ENCODE data around the gene SPECC1L.
"Not testable (repeated sequence)": the region's sequence is repeated elsewhere in the genome, so short reads cannot be mapped to it uniquely, and the experiment has no call there.

The SPECC1L gene

DNA sequence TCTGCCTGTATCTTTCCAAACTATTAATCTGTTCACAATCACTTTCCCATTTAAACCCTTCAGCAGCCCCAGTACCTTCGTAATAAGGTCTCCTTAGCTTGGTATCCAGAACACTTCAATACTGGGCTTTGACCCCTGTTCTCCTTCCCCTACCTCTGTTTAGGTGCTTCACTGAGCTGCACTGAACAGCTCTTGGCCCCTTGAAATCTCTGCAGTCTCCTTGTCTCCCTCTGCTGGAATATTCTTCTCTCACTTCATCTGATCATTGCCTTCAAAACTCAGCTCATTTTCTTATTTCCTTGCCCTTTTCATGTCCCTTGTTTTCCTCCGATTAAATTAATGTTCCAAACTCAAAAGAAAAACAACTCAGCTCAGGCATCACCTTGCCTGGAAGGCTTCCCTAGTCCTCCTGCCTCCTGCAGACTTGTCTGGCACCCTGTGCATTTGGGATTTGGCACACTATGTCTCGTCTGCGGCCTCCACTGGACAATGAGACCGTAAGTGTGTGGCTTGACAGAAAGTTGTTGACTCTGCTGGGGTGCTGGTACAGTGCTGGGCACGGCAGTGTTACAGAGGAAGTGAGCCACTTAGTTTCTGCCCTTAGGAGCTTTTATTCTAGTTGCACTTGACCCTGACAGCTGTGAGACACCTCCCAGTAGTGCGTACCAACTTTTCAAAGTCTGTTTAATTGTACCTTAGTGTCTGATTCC is 4.2 kb downstream of the SPECC1L start:
- not testable (repeated sequence) for H3K27me3 ChIP-seq (ENCODE audit: insufficient read depth, low read depth); H2AFZ ChIP-seq (ENCODE audit: low read depth); H4K20me1 ChIP-seq (ENCODE audit: insufficient read depth); H3K4me3 ChIP-seq (IDR thresholded peaks at IDR 0.05; ENCODE audit: insufficient read depth, low read depth, low read length); H3K9ac ChIP-seq; H3K36me3 ChIP-seq (ENCODE audit: insufficient read depth)
- Histone ChIP-seq H3K27ac (peak overlapping the region; percentile 4; the same call in 1 of the 2 replicates), H3K4me1 (ENCODE audit: low read depth, poor library complexity, severe bottlenecking) (peaks cover 37% of the 10 kb centered on the region), H3K79me2 (ENCODE audit: insufficient read depth, low read depth) (peaks cover 53% of the 10 kb centered on the region), H3K4me2 (peak overlapping the region; percentile 10; the same call in 1 of the 2 replicates)
- TF ChIP-seq, protein P1, sequence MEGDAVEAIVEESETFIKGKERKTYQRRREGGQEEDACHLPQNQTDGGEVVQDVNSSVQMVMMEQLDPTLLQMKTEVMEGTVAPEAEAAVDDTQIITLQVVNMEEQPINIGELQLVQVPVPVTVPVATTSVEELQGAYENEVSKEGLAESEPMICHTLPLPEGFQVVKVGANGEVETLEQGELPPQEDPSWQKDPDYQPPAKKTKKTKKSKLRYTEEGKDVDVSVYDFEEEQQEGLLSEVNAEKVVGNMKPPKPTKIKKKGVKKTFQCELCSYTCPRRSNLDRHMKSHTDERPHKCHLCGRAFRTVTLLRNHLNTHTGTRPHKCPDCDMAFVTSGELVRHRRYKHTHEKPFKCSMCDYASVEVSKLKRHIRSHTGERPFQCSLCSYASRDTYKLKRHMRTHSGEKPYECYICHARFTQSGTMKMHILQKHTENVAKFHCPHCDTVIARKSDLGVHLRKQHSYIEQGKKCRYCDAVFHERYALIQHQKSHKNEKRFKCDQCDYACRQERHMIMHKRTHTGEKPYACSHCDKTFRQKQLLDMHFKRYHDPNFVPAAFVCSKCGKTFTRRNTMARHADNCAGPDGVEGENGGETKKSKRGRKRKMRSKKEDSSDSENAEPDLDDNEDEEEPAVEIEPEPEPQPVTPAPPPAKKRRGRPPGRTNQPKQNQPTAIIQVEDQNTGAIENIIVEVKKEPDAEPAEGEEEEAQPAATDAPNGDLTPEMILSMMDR (conservative IDR thresholded peaks at IDR 0.05; ENCODE audit: low read depth, low read length), result peak; percentile 40; the same call in 1 of the 2 replicates

DNA sequence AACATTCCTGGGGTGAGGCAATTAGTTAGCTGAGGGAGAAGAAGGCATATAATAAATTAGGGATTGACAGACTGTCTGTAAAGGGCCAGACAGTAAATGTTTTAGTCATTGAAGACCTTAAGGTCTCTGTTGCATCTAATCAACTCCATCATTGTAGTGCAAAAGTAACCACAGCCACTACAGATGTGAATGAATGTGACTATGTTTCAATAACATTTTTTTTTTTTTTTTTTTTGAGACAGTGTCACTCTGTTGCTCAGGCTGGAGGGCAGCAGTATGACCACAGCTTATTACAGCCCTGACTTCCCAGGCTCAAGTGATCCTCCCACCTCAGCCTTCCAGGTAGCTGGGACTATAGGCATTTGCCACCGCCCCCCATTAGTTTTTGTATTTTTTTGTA is 9.7 kb downstream of the SPECC1L start:
- H3K27me3 ChIP-seq (ENCODE audit: insufficient read depth, low read depth); H4K20me1 ChIP-seq (ENCODE audit: insufficient read depth); H3K4me3 ChIP-seq (IDR thresholded peaks at IDR 0.05; ENCODE audit: insufficient read depth, low read depth, low read length); H3K27ac ChIP-seq; H3K4me2 ChIP-seq; H3K36me3 ChIP-seq (ENCODE audit: insufficient read depth); H3K9ac ChIP-seq; H3K4me1 ChIP-seq (ENCODE audit: low read depth, poor library complexity, severe bottlenecking); H2AFZ ChIP-seq (ENCODE audit: low read depth): not testable (repeated sequence)
- H3K79me2 ChIP-seq (ENCODE audit: insufficient read depth, low read depth), result peaks cover 37% of the 10 kb centered on the region

DNA sequence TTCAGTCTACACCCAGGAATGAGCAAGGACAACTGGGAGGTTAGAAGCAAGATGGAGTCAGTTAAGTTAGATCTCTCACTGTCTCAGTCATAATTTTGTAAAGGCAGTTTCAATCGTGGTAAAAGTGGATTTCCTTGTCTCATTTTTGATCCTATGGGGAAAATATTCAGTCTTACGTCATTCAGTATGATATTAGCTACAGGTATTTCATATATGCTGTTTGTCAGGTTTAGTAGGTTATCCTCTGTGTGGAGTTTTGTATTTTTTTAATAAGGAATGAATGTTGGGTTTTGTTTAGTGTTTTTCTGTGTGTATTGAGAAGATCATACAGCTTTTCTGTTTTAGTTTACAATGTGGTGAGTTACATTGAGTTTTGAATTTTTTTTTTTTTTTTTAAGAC is 11.8 kb downstream of the SPECC1L start:
- no peak overlapping the region for H3K9ac ChIP-seq
- TF ChIP-seq, protein P1 (conservative IDR thresholded peaks at IDR 0.05; ENCODE audit: low read depth, low read length), result no peak
- H3K27me3 ChIP-seq (ENCODE audit: insufficient read depth, low read depth), result no peaks in the 10 kb centered on the region
- no peak overlapping the region for H3K4me2 ChIP-seq
- no peak overlapping the region for H2AFZ ChIP-seq (ENCODE audit: low read depth)
- H3K79me2 ChIP-seq (ENCODE audit: insufficient read depth, low read depth), result peaks cover 32% of the 10 kb centered on the region; the same call in 1 of the 2 replicates
- H3K4me1 ChIP-seq (ENCODE audit: low read depth, poor library complexity, severe bottlenecking), result no peaks in the 10 kb centered on the region
- H3K36me3 ChIP-seq (ENCODE audit: insufficient read depth), result no peaks in the 10 kb centered on the region
- H4K20me1 ChIP-seq (ENCODE audit: insufficient read depth), result no peaks in the 10 kb centered on the region
- no peak overlapping the region for H3K27ac ChIP-seq
- H3K4me3 ChIP-seq (IDR thresholded peaks at IDR 0.05; ENCODE audit: insufficient read depth, low read depth, low read length), result no peak overlapping the region

DNA sequence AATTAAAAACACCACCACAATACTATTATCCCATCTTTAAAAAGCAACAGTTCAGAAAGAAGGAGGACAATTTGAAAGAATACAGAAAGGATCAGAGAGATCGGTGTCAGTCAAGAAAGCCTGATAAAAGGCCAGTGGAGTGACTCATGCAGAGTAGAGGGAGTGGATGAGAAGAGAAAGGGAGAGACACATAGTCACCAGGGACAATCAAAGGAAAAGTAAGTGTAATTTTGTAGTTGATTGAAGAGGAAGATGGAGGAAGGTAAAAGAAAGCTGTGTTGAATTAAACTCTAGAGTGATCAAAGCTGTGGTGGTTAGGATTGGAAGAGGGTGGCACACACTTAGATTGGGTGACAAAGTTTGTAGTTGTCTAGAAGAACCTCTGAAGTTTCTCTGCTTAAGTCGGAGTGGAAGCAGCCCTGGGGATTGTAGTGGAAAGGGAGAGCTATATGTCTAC is 14.1 kb downstream of the SPECC1L start:
- Histone ChIP-seq H2AFZ (ENCODE audit: low read depth) (no peak overlapping the region), H3K9ac (no peak overlapping the region), H3K27me3 (ENCODE audit: insufficient read depth, low read depth) (no peaks in the 10 kb centered on the region), H3K4me3 (IDR thresholded peaks at IDR 0.05; ENCODE audit: insufficient read depth, low read depth, low read length) (no peak overlapping the region), H4K20me1 (ENCODE audit: insufficient read depth) (0 out of 2 replicates have a peak, but pooled peaks cover 3% of the 10 kb centered on the region), H3K36me3 (ENCODE audit: insufficient read depth) (no peaks in the 10 kb centered on the region), H3K4me2 (no peak overlapping the region), H3K27ac (no peak overlapping the region), H3K4me1 (ENCODE audit: low read depth, poor library complexity, severe bottlenecking) (peaks cover 16% of the 10 kb centered on the region), H3K79me2 (ENCODE audit: insufficient read depth, low read depth) (peaks cover 40% of the 10 kb centered on the region; the same call in 1 of the 2 replicates)
- TF ChIP-seq, protein P1 (conservative IDR thresholded peaks at IDR 0.05; ENCODE audit: low read depth, low read length), result no peak

DNA sequence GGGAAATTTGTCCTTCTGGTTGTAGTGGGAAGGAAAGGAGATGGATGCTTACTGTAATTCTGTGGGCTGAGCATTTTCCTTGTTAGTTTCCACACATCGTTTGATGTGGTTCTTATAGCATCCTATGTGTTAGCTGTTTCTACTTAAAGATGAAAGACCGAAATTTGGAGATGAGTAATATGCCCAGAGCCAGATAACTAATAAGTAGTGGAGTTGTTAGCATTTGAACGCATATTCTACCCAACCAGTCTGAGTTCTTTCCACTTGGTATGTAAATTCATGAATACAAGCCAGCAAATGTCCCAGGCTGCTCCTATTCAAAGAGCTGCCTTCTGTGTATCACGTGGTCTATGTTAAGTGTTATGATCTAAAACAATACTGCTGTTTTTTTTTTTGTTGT is 14.6 kb downstream of the SPECC1L start:
- Histone ChIP-seq H3K4me3 (IDR thresholded peaks at IDR 0.05; ENCODE audit: insufficient read depth, low read depth, low read length) (no peak overlapping the region), H3K9ac (no peak overlapping the region), H3K4me1 (ENCODE audit: low read depth, poor library complexity, severe bottlenecking) (peaks cover 21% of the 10 kb centered on the region), H4K20me1 (ENCODE audit: insufficient read depth) (0 out of 2 replicates have a peak, but pooled peaks cover 5% of the 10 kb centered on the region), H3K79me2 (ENCODE audit: insufficient read depth, low read depth) (peaks cover 41% of the 10 kb centered on the region; the same call in 1 of the 2 replicates), H3K4me2 (no peak overlapping the region), H3K27ac (no peak overlapping the region), H2AFZ (ENCODE audit: low read depth) (no peak overlapping the region), H3K27me3 (ENCODE audit: insufficient read depth, low read depth) (no peaks in the 10 kb centered on the region), H3K36me3 (ENCODE audit: insufficient read depth) (no peaks in the 10 kb centered on the region)
- TF ChIP-seq, protein P1 (conservative IDR thresholded peaks at IDR 0.05; ENCODE audit: low read depth, low read length), result no peak

DNA sequence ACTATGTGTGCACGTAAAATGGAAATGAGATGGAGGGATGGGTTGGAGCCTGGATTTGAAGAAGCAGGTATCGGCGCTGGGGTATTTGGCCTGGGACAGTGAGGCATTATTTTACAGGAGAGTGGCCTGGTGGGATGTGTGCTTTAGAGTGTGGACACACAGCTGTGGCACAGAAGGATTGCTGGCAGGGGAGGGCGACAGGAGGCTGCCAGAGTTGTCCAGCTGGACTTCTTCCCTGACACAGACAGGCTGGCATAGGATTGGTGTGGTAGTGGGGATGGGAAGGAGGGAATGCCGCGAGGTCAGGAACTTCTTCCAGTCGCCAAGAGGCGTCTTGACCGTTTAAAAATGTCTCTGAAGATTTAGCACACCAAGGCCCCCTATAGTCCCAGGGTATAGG is 16.6 kb downstream of the SPECC1L start:
- not testable (repeated sequence) for H2AFZ ChIP-seq (ENCODE audit: low read depth); H3K4me3 ChIP-seq (IDR thresholded peaks at IDR 0.05; ENCODE audit: insufficient read depth, low read depth, low read length); H4K20me1 ChIP-seq (ENCODE audit: insufficient read depth); H3K27me3 ChIP-seq (ENCODE audit: insufficient read depth, low read depth); H3K36me3 ChIP-seq (ENCODE audit: insufficient read depth); H3K4me2 ChIP-seq; H3K27ac ChIP-seq; H3K9ac ChIP-seq
- peaks cover 41% of the 10 kb centered on the region for H3K4me1 ChIP-seq (ENCODE audit: low read depth, poor library complexity, severe bottlenecking)
- peaks cover 58% of the 10 kb centered on the region; the same call in 1 of the 2 replicates for H3K79me2 ChIP-seq (ENCODE audit: insufficient read depth, low read depth)

DNA sequence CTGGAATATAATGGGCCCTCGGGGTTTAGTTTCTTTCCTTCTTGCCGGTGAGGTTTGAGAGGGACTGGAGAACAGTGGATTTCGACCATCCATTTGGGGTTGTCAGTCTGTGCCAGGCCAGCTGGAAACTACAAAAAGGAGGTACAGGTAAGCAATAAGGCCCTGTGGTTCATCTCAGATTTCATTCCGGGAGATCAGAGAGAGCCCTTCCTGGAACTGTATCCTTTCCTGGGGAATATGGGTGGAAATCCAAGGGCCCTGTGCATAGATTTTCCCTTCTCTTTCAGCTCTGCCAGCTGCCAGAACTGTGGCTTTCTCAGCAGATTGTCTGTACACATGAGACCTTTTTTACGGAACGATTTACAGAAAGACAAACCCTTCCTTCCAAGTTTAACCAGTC is 17.2 kb downstream of the SPECC1L start:
- peaks cover 41% of the 10 kb centered on the region for H3K4me1 ChIP-seq (ENCODE audit: low read depth, poor library complexity, severe bottlenecking)
- not testable (repeated sequence) for H3K27me3 ChIP-seq (ENCODE audit: insufficient read depth, low read depth); H3K27ac ChIP-seq; H3K9ac ChIP-seq; H3K4me3 ChIP-seq (IDR thresholded peaks at IDR 0.05; ENCODE audit: insufficient read depth, low read depth, low read length); H4K20me1 ChIP-seq (ENCODE audit: insufficient read depth); H2AFZ ChIP-seq (ENCODE audit: low read depth); H3K4me2 ChIP-seq; H3K36me3 ChIP-seq (ENCODE audit: insufficient read depth)
- peaks cover 52% of the 10 kb centered on the region; the same call in 1 of the 2 replicates for H3K79me2 ChIP-seq (ENCODE audit: insufficient read depth, low read depth)

Measured in KMS-11 (cell line).